Testis (tissue), 2 donors: ENCODE measurements around the gene GTF2A1.

Experiments used
- POLR2A ChIP-seq: fragments of 450-650 bp; IDR thresholded peaks from one replicate; pipeline ENCODE4 v1.6.1; 2017; ENCODE audit warnings: antibody characterized with exemption, mild to moderate bottlenecking, moderate library complexity
- TF ChIP-seq, protein P1 (sequence below), 3 experiments: fragments of 450-650 bp in 2 of 3; fragments of 200-600 bp in 1 of 3; sonication (generic) in 1 of 3; IDR thresholded peaks; one replicate each; pipeline ENCODE4 v1.5.1; 2016 to 2019; ENCODE audit warnings: antibody characterized with exemption in 3 of 3, mild to moderate bottlenecking in 2 of 3, moderate library complexity in 1 of 3

DNA sequence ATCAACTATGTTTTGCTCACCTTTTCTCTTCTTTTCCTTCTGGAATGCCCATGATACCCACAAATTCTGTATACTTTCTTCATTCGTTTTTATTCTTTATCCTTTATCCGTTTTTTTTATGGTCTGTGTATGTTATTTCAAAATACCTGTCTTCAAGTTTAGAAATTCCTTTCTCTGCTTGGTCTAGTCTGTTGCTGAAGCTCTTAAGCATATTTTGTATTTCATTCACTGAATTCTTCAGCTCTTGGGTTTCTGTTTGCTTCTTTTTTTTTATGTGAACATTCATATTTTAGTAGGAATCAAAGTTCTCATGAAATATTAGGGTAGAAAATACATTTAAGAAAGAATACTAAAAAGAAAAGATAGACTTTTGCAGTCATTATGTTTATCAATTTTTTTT is 22.7 kb upstream of the GTF2A1 start:
- TF ChIP-seq, protein P1, sequence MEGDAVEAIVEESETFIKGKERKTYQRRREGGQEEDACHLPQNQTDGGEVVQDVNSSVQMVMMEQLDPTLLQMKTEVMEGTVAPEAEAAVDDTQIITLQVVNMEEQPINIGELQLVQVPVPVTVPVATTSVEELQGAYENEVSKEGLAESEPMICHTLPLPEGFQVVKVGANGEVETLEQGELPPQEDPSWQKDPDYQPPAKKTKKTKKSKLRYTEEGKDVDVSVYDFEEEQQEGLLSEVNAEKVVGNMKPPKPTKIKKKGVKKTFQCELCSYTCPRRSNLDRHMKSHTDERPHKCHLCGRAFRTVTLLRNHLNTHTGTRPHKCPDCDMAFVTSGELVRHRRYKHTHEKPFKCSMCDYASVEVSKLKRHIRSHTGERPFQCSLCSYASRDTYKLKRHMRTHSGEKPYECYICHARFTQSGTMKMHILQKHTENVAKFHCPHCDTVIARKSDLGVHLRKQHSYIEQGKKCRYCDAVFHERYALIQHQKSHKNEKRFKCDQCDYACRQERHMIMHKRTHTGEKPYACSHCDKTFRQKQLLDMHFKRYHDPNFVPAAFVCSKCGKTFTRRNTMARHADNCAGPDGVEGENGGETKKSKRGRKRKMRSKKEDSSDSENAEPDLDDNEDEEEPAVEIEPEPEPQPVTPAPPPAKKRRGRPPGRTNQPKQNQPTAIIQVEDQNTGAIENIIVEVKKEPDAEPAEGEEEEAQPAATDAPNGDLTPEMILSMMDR (IDR thresholded peaks at IDR 0.05), result no peak
- TF ChIP-seq POLR2A, result no peak
